Heart right ventricle (tissue), 16 donors: ENCODE results near the gene CEP128. TPM values are rescaled to one million over a fixed set of nuclear protein-coding genes. Genes with fewer than 3 reads are reported as not detected.
A peak's percentile ranks its signal among the peaks of the same experiment; 100 is the strongest.

Experiments
- ATAC-seq, 8 donors: fragments of 200-7000 bp; cut with Tn5 transposase; one replicate each; pipeline ENCODE4 v1.9.1; 2020; ENCODE audit warnings: mild to moderate bottlenecking in 8 of 8, moderate library complexity in 8 of 8, moderate number of reproducible peaks in 1 of 8
- DNase-seq, 2 donors: peaks; one replicate each; pipeline ENCODE4 v3.0.0-alpha.2; 2020
- H3K27ac ChIP-seq, 10 donors: fragments of 200-600 bp; sonication (generic) in 2 of 10; one replicate each; pipeline versions ENCODE4 v1.5.0 to v1.8.0; 2020 to 2022; ENCODE audit warnings: mild to moderate bottlenecking in 3 of 10
- H3K27me3 ChIP-seq, 7 donors: fragments of 200-600 bp; one replicate each; pipeline ENCODE4 v1.8.0; 2021 to 2022; ENCODE audit warnings: mild to moderate bottlenecking in 2 of 7
- H3K36me3 ChIP-seq, 9 donors: fragments of 200-600 bp; sonication (generic) in 1 of 9; one replicate each; pipeline versions ENCODE4 v1.5.0 to v1.8.0; 2020 to 2022; ENCODE audit warnings: mild to moderate bottlenecking in 2 of 9
- H3K4me1 ChIP-seq, 9 donors: fragments of 200-600 bp; sonication (generic) in 1 of 9; one replicate each; pipeline versions ENCODE4 v1.5.0 to v1.8.0; 2020 to 2022; ENCODE audit warnings: mild to moderate bottlenecking in 4 of 9
- H3K4me3 ChIP-seq, 10 donors: fragments of 200-600 bp; sonication (generic) in 2 of 10; one replicate each; pipeline versions ENCODE4 v1.5.0 to v1.8.0; 2020 to 2022; ENCODE audit warnings: mild to moderate bottlenecking in 7 of 10, moderate library complexity in 2 of 10
- H3K9me3 ChIP-seq, 11 donors: fragments of 200-600 bp in 10 of 11; sonication (generic) in 2 of 11; one replicate each; pipeline versions ENCODE4 v1.5.0 to v1.8.0; 2013 to 2022; ENCODE audit warnings: mild to moderate bottlenecking in 2 of 11, control low read depth in 1 of 11, moderate library complexity in 1 of 11
- WGBS, 2 donors: extraction: QIAGEN DNeasy Blood & Tissue Kit; methylation state at CpG; one replicate each; pipeline ENCODE4 v1.1.7; 2013; ENCODE audit warnings: inconsistent platforms in 1 of 2; 5-methylcytosine and 5-hydroxymethylcytosine counted together
- intact Hi-C, 10 donors: fragments of 100-400 bp; cut with DNase I; formaldehyde crosslinking; loops; one replicate each; pipeline versions ENCODE4 v1.11.1 to v1.14.2; 2022
- polyA plus RNA-seq, 2 donors: library from polyadenylated mRNA; stranded (reverse); fragments of 200-250 nt; gene quantifications; one replicate each; pipeline ENCODE4 v1.2.3, GENCODE V29; 2013
- total RNA-seq, 10 donors: library from RNA; stranded (reverse); fragmentation: NEBNext Ultra II Directional in 3 of 10; extraction: Animal tissue kit (Norgen Biotek cat#: 25700) in 3 of 10; gene quantifications; one replicate each; pipeline versions ENCODE4 v1.2.1 to v1.2.4, GENCODE V29; 2021 to 2023
- TF ChIP-seq, protein P1 (sequence below), 9 donors: fragments of 200-600 bp; sonication (generic) in 2 of 9; IDR thresholded peaks; one replicate each; pipeline versions ENCODE4 v1.5.0 to v1.8.0; 2021 to 2022; ENCODE audit warnings: antibody characterized with exemption in 9 of 9, mild to moderate bottlenecking in 5 of 9, moderate library complexity in 1 of 9
- donor health status: Arrhythmogenic right ventricular cardiomyopathy.
- donor health status: ischemic (EF 13 %, LVEDD 7.1; RV severe dilation, severe dysfunction).
- donor health status: healthy with polysubstance abuse.
- donor health status: DM: no; HTN: yes; CAD: no.
- donor health status: DM: no; HTN: no; CAD: no.
- donor health status: ischemic (EF 25% LVEDD 6.9; RV normal size, moderate dysfunction).
- donor health status: ischemic (EF 25% LVEDD 5.7; RV mildly dilated, moderate dysfunction).
- donor health status: healthy.
- donor health status: DM: yes; HTN: yes; CAD: no.
- donor health status: Ischemic cardiomyopathy.
- donor health status: ischemic (EF 35%, LVEDD 5.7; RV mildly dilated, moderate dysfunction).
- donor health status: nonischemic (EF 11% LVEDD 7.7; RV severe dilation, severe dysfunction).
- donor health status: DM: yes; HTN: yes; CAD: no.
- donor health status: PGD.
- donor health status: ischemic (EF 29% LVEDD 5.4; RV normal size, mild dysfunction).
- donor health status: nonischemic (EF 23%, LVEDD 6.1; RV moderate dilation, normal function).

CEP128 gene
- total and polyA plus RNA-seq, 12 donors: 0.93 to 4.9 (median 3.3) TPM

DNA sequence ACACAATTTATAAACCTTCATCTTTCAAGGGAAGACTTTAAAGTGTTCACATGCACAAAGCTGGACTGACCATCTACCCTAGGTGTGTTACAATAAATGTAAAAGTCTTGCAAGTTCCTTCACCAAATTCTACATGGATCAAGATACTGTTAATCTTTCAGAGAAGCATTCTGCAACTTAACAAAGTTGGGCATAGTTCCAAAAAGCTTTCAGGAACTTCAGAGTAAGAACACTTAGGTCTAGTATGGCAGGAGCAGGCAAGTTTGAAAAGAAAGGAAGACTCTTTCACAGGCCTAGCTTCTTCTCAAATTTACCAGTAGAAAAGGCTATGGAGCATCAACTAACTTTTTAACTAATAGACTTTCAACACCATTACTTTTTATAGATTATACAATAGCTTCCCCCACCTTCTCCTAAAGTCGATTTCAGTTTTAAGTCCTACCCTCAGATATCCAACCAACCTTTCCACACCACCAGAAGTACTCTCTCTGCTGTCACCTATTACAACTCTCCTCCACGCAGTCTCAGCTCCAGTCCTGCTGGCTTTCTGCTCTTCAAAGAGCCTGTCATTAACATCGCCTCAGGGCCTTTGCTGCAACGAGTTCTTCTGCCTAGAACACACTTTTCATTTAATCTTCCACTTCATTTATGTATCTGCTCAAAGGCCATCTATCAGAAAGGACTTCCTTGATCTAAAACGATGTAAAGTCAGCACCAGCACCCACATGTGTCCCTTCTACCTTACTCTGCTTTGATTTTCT lies 333.9 kb downstream of the CEP128 start:
- Histone ChIP-seq H3K4me1 (peaks cover 0 to 10% (median 0%) of the 10 kb centered on the region in 9 donors), H3K27me3 (no peaks in the 10 kb centered on the region), H3K4me3 (no peak overlapping the region), H3K9me3 (no peaks in the 10 kb centered on the region), H3K27ac (peak overlapping the region in 1 of 10 donors; percentile 26), H3K36me3 (no peaks in the 10 kb centered on the region)
- ATAC-seq: no peak
- intact Hi-C loops: loop anchor here in 2 of 10 donors (5.0 to 10.0 kb wide), 3 partner anchors 115 to 303 kb away; no protein-coding TSS in a partner anchor
- TF ChIP-seq, protein P1, sequence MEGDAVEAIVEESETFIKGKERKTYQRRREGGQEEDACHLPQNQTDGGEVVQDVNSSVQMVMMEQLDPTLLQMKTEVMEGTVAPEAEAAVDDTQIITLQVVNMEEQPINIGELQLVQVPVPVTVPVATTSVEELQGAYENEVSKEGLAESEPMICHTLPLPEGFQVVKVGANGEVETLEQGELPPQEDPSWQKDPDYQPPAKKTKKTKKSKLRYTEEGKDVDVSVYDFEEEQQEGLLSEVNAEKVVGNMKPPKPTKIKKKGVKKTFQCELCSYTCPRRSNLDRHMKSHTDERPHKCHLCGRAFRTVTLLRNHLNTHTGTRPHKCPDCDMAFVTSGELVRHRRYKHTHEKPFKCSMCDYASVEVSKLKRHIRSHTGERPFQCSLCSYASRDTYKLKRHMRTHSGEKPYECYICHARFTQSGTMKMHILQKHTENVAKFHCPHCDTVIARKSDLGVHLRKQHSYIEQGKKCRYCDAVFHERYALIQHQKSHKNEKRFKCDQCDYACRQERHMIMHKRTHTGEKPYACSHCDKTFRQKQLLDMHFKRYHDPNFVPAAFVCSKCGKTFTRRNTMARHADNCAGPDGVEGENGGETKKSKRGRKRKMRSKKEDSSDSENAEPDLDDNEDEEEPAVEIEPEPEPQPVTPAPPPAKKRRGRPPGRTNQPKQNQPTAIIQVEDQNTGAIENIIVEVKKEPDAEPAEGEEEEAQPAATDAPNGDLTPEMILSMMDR (IDR thresholded peaks at IDR 0.05): no peak
- WGBS, 2 donors: 73% methylated on average over 5 of the region's 5 CpGs
- DNase-seq: no peak

DNA sequence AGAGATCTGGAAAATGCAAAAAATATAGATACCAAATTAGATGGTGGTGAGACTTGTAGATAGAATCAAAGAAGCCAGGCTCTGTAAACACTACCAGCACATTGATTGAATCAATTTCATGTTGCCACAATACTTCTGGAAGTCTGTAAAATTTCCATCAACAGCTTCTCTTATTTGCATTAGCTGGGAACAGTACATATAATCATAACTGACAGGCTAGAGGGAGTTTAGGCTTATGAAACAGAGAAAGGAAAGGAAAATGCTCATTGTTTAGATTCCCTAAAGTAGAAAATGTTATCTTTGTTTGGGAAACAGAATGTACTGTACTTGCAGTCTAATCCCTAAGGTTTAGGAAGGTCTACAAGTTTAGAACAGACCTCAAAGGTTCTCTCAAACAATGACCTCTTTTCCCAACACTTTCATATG lies 335.2 kb downstream of the CEP128 start:
- H3K27ac ChIP-seq: peak overlapping the region in 6 of 10 donors; percentile 19 to 62 (median 48)
- peaks cover 0 to 10% (median 0%) of the 10 kb centered on the region in 9 donors for H3K4me1 ChIP-seq
- no peaks in the 10 kb centered on the region for H3K36me3 ChIP-seq
- H3K27me3 ChIP-seq: no peaks in the 10 kb centered on the region
- no peaks in the 10 kb centered on the region for H3K9me3 ChIP-seq
- no peak for DNase-seq
- TF ChIP-seq, protein P1 (IDR thresholded peaks at IDR 0.05): no peak
- intact Hi-C loops: loop anchor here in 2 of 10 donors (5.0 to 10.0 kb wide), 3 partner anchors 114 to 302 kb away; no protein-coding TSS in a partner anchor
- peak in 3 of 8 donors; percentile 71 to 89 (median 73) for ATAC-seq
- no peak overlapping the region for H3K4me3 ChIP-seq

DNA sequence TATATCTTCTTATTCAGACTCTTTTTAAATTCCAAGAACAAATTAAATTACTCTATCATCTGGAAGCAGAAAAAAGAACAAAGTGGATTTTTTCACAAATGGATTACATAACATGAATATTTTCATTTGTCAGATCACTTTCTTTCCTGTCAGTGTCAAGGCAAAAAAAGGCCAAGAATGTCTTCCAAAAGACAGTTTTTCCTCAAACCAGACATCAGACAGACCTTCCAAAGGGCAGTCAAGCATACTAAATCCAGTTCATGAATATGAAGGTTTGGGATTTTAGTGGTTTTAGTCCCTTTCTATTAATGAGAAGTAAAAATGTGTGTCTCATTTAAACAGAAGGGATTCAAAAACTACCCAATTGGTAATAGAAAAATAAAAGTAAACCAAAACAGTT lies 336.0 kb downstream of the CEP128 start:
- Histone ChIP-seq H3K27ac (peak overlapping the region in 5 of 10 donors; percentile 35 to 62 (median 55)), H3K9me3 (no peaks in the 10 kb centered on the region), H3K4me3 (no peak overlapping the region), H3K27me3 (no peaks in the 10 kb centered on the region), H3K36me3 (no peaks in the 10 kb centered on the region), H3K4me1 (peaks cover 0 to 10% (median 0%) of the 10 kb centered on the region in 9 donors)
- no peak for DNase-seq
- TF ChIP-seq, protein P1 (IDR thresholded peaks at IDR 0.05): no peak
- intact Hi-C loops: loop anchor here in 2 of 10 donors (5.0 to 10.0 kb wide), 3 partner anchors 113 to 301 kb away; no protein-coding TSS in a partner anchor
- ATAC-seq: no peak

DNA sequence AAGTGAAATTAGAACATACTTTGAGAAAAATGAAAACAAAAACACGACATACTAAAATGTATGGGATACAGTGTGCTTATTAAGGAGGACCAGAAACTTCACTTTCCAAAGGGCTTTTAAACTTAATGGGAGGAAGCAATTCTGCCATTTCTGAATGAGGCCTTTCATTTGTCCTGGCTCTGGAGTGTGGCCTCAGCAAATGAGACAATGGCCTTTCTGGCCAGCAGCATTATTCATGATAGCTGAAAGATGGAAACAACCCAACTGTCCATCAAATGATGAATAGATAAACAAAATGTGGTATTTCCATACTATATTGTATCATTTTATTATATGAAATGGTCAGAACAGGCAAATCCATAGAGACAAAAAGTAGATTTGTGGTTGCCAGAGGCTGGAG lies 338.6 kb downstream of the CEP128 start:
- no peaks in the 10 kb centered on the region for H3K36me3 ChIP-seq
- peak overlapping the region in 1 of 10 donors; percentile 2 for H3K27ac ChIP-seq
- ATAC-seq (no peak), DNase-seq (no peak)
- no peaks in the 10 kb centered on the region for H3K9me3 ChIP-seq
- H3K4me3 ChIP-seq: no peak overlapping the region
- intact Hi-C loops: loop anchor here in 2 of 10 donors (10.0 kb wide), 2 partner anchors 242 to 298 kb away; no protein-coding TSS in a partner anchor
- WGBS, 2 donors: 76 to 79% methylated on average over 1 of the region's 1 CpG
- H3K4me1 ChIP-seq: peaks cover 0 to 10% (median 0%) of the 10 kb centered on the region in 9 donors
- H3K27me3 ChIP-seq: no peaks in the 10 kb centered on the region
- TF ChIP-seq, protein P1 (IDR thresholded peaks at IDR 0.05): no peak
